ENCODE data around the gene TSHZ2.

Gene TSHZ2

DNA sequence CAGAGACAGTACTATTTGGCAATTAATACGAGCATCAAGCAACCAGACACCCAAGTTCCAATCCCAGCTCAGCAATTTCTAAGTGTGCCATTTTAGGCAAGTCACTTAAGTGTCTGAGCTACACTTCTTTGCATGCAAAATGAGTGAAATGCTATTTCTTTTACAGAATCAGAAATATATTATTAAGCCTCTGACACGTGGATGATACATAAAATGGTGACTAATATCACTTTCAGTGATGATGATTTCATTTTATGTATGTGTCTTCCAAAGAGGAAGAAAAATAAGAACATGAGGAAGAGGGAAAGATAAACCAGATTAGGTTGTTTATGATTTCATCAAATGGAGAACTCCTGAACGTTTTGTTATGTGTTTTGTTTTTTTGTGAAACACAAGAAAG is 158.6 kb downstream of the TSHZ2 start:
- TF ChIP-seq ZFX (IDR thresholded peaks at IDR 0.05) = no peak
- TF ChIP-seq CTCF (conservative IDR thresholded peaks at IDR 0.05) = no peak
- H3K27ac ChIP-seq = no peak overlapping the region

DNA sequence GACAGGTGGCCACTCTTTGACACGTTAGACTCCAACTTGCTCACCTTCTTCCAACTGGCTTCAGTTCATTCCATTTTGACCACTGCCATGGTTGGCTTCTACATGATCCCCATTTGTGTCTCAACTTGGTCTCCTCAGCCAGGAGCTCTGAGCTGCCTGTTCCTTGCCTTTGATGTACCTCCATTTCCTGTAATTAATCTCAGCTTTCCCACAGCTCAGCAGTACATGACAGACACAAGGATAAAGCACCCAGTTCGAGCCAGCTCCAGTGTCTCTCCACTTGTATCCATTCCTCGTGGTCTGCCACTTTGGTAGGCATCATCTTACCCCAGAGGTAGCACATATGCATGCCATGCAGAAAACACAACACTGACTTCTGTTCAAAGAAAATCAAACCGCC is 161.0 kb downstream of the TSHZ2 start:
- TF ChIP-seq CTCF (conservative IDR thresholded peaks at IDR 0.05) (no peak), ZFX (IDR thresholded peaks at IDR 0.05) (no peak)
- H3K27ac ChIP-seq = no peak overlapping the region

GRCh38 chr20:53133628-53134027 is 161.5 kb downstream of the TSHZ2 start:
- no peak for TF ChIP-seq CTCF (conservative IDR thresholded peaks at IDR 0.05)
- no peak for TF ChIP-seq ZFX (IDR thresholded peaks at IDR 0.05)
- no peak overlapping the region for H3K27ac ChIP-seq

DNA sequence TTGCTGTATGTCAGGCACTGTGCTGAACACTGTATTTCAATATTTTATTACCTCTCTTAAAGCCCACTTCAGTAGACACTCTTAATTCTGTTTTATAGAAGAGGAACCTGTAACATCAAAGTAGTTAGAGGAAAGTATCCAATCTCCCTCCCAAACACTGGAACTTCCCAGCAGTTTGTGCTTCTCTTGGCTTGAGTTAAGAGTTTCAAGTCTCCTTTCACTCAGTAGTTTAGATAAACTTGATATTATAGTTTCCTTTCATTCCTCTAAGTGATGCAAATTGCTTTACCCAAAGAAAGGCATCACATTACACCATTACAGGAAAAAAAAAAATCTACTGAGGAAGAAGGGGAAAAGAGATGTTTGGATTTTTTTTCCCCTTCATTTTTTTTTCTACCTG is 164.3 kb downstream of the TSHZ2 start:
- TF ChIP-seq CTCF (conservative IDR thresholded peaks at IDR 0.05) (no peak), ZFX (IDR thresholded peaks at IDR 0.05) (no peak)
- H3K27ac ChIP-seq = no peak overlapping the region

GRCh38 chr20:53138454-53139262 is 166.5 kb downstream of the TSHZ2 start:
- H3K27ac ChIP-seq = no peak overlapping the region
- TF ChIP-seq ZFX (IDR thresholded peaks at IDR 0.05) (no peak), CTCF (conservative IDR thresholded peaks at IDR 0.05) (no peak)

- TF ChIP-seq CTCF (conservative IDR thresholded peaks at IDR 0.05) (no peak), ZFX (IDR thresholded peaks at IDR 0.05) (no peak)
- H3K27ac ChIP-seq = no peak overlapping the region
These were observed 169.3 kb downstream of the TSHZ2 start for GRCh38 chr20:53141201-53142050.

Measured in C4-2B (cell line).